GM12878 (cell line): ENCODE measurements around the gene CLEC18B. TPM values are rescaled to one million over a fixed set of nuclear protein-coding genes. Genes with fewer than 3 reads are reported as not detected.

ENCODE experiments used
- polyA plus RNA-seq, 11 experiments: library from polyadenylated mRNA; depleted of rRNA in 4 of 11; unstranded in 6 of 11; stranded (reverse) in 5 of 11; fragments of >200 nt; fragmentation: Nextera tagmentation in 4 of 11; fragmentation: Illumina TruSeq in 1 of 11; extraction: Ambion mirVana in 4 of 11; extraction: Trizol in 1 of 11; gene quantifications; 1 replicate in 1 of 11; 2 replicates in 10 of 11; pipeline versions ENCODE4 v1.2.1 to v1.2.3, GENCODE V29; 2011 to 2016; ENCODE audit warnings: inconsistent platforms in 2 of 11, missing spikeins in 2 of 11, low read depth in 1 of 11
- small RNA-seq: library from RNA; depleted of rRNA; stranded (forward); fragments of <200 nt; gene quantifications from one replicate; pipeline ENCODE3, GENCODE V24; 2014
- total RNA-seq, 4 experiments: library from RNA; depleted of rRNA in 3 of 4; stranded (reverse); fragments of >200 nt in 3 of 4; fragmentation: Illumina TruSeq in 1 of 4; extraction: Trizol in 1 of 4; gene quantifications; 2 replicates each; pipeline versions ENCODE4 v1.2.1 to v1.2.3, GENCODE V29; 2013 to 2021

Gene CLEC18B
- total and polyA plus RNA-seq, 10 of the 15 experiments (the other 5 are each of a cell fraction or from before 2014, with no cell fraction given) = 0.03 to 0.32 (median 0.18) TPM; not detected in 6

Small RNA genes within 50 kb of the gene (small RNA-seq; reads per million reads assigned to genes)
- not detected for gene AC009053.4
- gene RF00019 = not detected
- gene RNU6-237P = not detected

Other genes starting within 250 kb of the CLEC18B start
- 64.3 and 71.9 TPM in 2 replicates for gene PSMD7, start 124.7 kb downstream of the CLEC18B start, total RNA-seq (2014; rRNA removed)
- gene PSMD7, start 124.7 kb downstream of the CLEC18B start, total RNA-seq (2014; rRNA removed; fragmentation: Illumina TruSeq; extraction: Trizol) = 92.2 and 101 TPM in 2 replicates
- gene PSMD7, start 124.7 kb downstream of the CLEC18B start, total RNA-seq (2021) = 92.2 TPM in 2 replicates
- gene PSMD7, start 124.7 kb downstream of the CLEC18B start, polyA plus RNA-seq (2011; rRNA removed) = 99.4 and 125 TPM in 2 replicates
- 137 and 163 TPM in 2 replicates for gene PSMD7, start 124.7 kb downstream of the CLEC18B start, polyA plus RNA-seq (2014; fragmentation: Illumina TruSeq; extraction: Trizol)
- gene PSMD7, start 124.7 kb downstream of the CLEC18B start, polyA plus RNA-seq (2014; fragmentation: Nextera tagmentation; extraction: Ambion mirVana) = 100 to 1,000 TPM in 1 of 2 experiments, 10 to 100 TPM in 1; 66.9 to 102 TPM
- 100.0 and 107 TPM in 2 replicates for gene PSMD7, start 124.7 kb downstream of the CLEC18B start, polyA plus RNA-seq (2014; rRNA removed)
- gene PSMD7, start 124.7 kb downstream of the CLEC18B start, polyA plus RNA-seq (2016; fragmentation: Nextera tagmentation; extraction: Ambion mirVana) = 100 to 1,000 TPM; 188 to 199 TPM
- gene NPIPB15, start 45.2 kb downstream of the CLEC18B start, total RNA-seq (2014; rRNA removed) = 1.7 and 2.2 TPM in 2 replicates
- gene NPIPB15, start 45.2 kb downstream of the CLEC18B start, total RNA-seq (2014; rRNA removed; fragmentation: Illumina TruSeq; extraction: Trizol) = 1.6 and 2.2 TPM in 2 replicates
- gene NPIPB15, start 45.2 kb downstream of the CLEC18B start, total RNA-seq (2021) = 1.1 and 1.3 TPM in 2 replicates
- gene NPIPB15, start 45.2 kb downstream of the CLEC18B start, polyA plus RNA-seq (2011; rRNA removed) = 3.6 and 4.0 TPM in 2 replicates
- 3.4 and 5.1 TPM in 2 replicates for gene NPIPB15, start 45.2 kb downstream of the CLEC18B start, polyA plus RNA-seq (2014; fragmentation: Illumina TruSeq; extraction: Trizol)
- gene NPIPB15, start 45.2 kb downstream of the CLEC18B start, polyA plus RNA-seq (2014; fragmentation: Nextera tagmentation; extraction: Ambion mirVana) = 1 to 10 TPM in 1 of 2 experiments, under 1 TPM in 1; 0.66 to 1.3 TPM
- gene NPIPB15, start 45.2 kb downstream of the CLEC18B start, polyA plus RNA-seq (2014; rRNA removed) = 3.9 and 4.0 TPM in 2 replicates
- gene NPIPB15, start 45.2 kb downstream of the CLEC18B start, polyA plus RNA-seq (2016; fragmentation: Nextera tagmentation; extraction: Ambion mirVana) = 1 to 10 TPM in 1 of 2 experiments, under 1 TPM in 1; 0.83 to 1.1 TPM
- 27.0 and 31.0 TPM in 2 replicates for gene GLG1, start 185.6 kb upstream of the CLEC18B start, total RNA-seq (2014; rRNA removed)
- 28.5 and 29.0 TPM in 2 replicates for gene GLG1, start 185.6 kb upstream of the CLEC18B start, total RNA-seq (2014; rRNA removed; fragmentation: Illumina TruSeq; extraction: Trizol)
- 41.9 and 45.5 TPM in 2 replicates for gene GLG1, start 185.6 kb upstream of the CLEC18B start, total RNA-seq (2021)
- gene GLG1, start 185.6 kb upstream of the CLEC18B start, polyA plus RNA-seq (2011; rRNA removed) = 32.4 and 42.4 TPM in 2 replicates
- 24.3 and 27.4 TPM in 2 replicates for gene GLG1, start 185.6 kb upstream of the CLEC18B start, polyA plus RNA-seq (2014; fragmentation: Illumina TruSeq; extraction: Trizol)
- gene GLG1, start 185.6 kb upstream of the CLEC18B start, polyA plus RNA-seq (2014; fragmentation: Nextera tagmentation; extraction: Ambion mirVana) = 1 to 10 TPM; 7.6 to 9.6 TPM
- gene GLG1, start 185.6 kb upstream of the CLEC18B start, polyA plus RNA-seq (2014; rRNA removed) = 22.4 and 24.5 TPM in 2 replicates
- gene GLG1, start 185.6 kb upstream of the CLEC18B start, polyA plus RNA-seq (2016; fragmentation: Nextera tagmentation; extraction: Ambion mirVana) = 10 to 100 TPM; 41.0 to 49.4 TPM
- gene RFWD3, start 245.4 kb upstream of the CLEC18B start, total RNA-seq (2014; rRNA removed) = 52.0 and 53.5 TPM in 2 replicates
- gene RFWD3, start 245.4 kb upstream of the CLEC18B start, total RNA-seq (2014; rRNA removed; fragmentation: Illumina TruSeq; extraction: Trizol) = 52.1 and 53.3 TPM in 2 replicates
- 73.5 and 78.5 TPM in 2 replicates for gene RFWD3, start 245.4 kb upstream of the CLEC18B start, total RNA-seq (2021)
- gene RFWD3, start 245.4 kb upstream of the CLEC18B start, polyA plus RNA-seq (2011; rRNA removed) = 52.6 and 52.8 TPM in 2 replicates
- gene RFWD3, start 245.4 kb upstream of the CLEC18B start, polyA plus RNA-seq (2014; fragmentation: Illumina TruSeq; extraction: Trizol) = 54.7 and 56.5 TPM in 2 replicates
- gene RFWD3, start 245.4 kb upstream of the CLEC18B start, polyA plus RNA-seq (2014; fragmentation: Nextera tagmentation; extraction: Ambion mirVana) = 10 to 100 TPM; 10.7 to 16.3 TPM
- gene RFWD3, start 245.4 kb upstream of the CLEC18B start, polyA plus RNA-seq (2014; rRNA removed) = 45.8 and 50.4 TPM in 2 replicates
- gene RFWD3, start 245.4 kb upstream of the CLEC18B start, polyA plus RNA-seq (2016; fragmentation: Nextera tagmentation; extraction: Ambion mirVana) = 10 to 100 TPM; 46.7 to 50.1 TPM